K562 (cell line): Measurements from ENCODE around the gene TYW5. TPM values are rescaled to one million over a fixed set of nuclear protein-coding genes. Genes with fewer than 3 reads are reported as not detected.
A peak's percentile ranks its signal among the peaks of the same experiment; 100 is the strongest.

Experiments used
- C11orf30 ChIP-seq: fragments of 450-650 bp; IDR thresholded peaks from 2 replicates; pipeline ENCODE4 v1.6.1; 2016; ENCODE audit warnings: low read depth, mild to moderate bottlenecking
- E2F3 ChIP-seq: fragments of 250-450 bp; sonication (Bioruptor Pico); IDR thresholded peaks from 2 replicates; pipeline ENCODE4 v1.4.0; 2020; ENCODE audit warnings: mild to moderate bottlenecking
- ERF ChIP-seq: fragments of 450-650 bp; formaldehyde crosslinking; IDR thresholded peaks from 2 replicates; pipeline ENCODE4 v1.4.0; 2020; ENCODE audit warnings: mild to moderate bottlenecking, mixed read lengths
- GTF2E2 ChIP-seq: fragments of 200-800 bp; sonication (Bioruptor generic); IDR thresholded peaks from 2 replicates; pipeline ENCODE4 v1.6.1; 2016; ENCODE audit warnings: missing genetic modification characterization, missing compliant biosample characterization
- HNRNPH1 ChIP-seq: fragments of 200-400 bp; formaldehyde crosslinking; optimal IDR thresholded peaks from 2 replicates; pipeline ENCODE3; 2017; ENCODE audit warnings: low read depth, mild to moderate bottlenecking, low read length, moderate library complexity
- MIER1 ChIP-seq: fragments of 450-650 bp; IDR thresholded peaks from 2 replicates; pipeline ENCODE4 v1.6.1; 2016; ENCODE audit warnings: antibody characterized with exemption, mild to moderate bottlenecking, low read depth
- MTA1 ChIP-seq: fragments of 450-650 bp; IDR thresholded peaks from 2 replicates; pipeline ENCODE4 v1.6.1; 2017; ENCODE audit warnings: borderline replicate concordance
- NCOA6 ChIP-seq: fragments of 450-650 bp; IDR thresholded peaks from 2 replicates; pipeline ENCODE4 v1.6.1; 2017; ENCODE audit warnings: mild to moderate bottlenecking
- POLR2AphosphoS2 ChIP-seq: IDR thresholded peaks from 2 replicates; pipeline ENCODE4 v1.6.1; 2012; ENCODE audit warnings: low read length, improper control_type of control experiment
- POLR2G ChIP-seq: fragments of 200-400 bp; formaldehyde crosslinking; IDR thresholded peaks from 2 replicates; pipeline ENCODE4 v1.6.1; 2017; ENCODE audit warnings: low read depth, mild to moderate bottlenecking, antibody characterized with exemption, low read length, moderate library complexity
- SIN3B ChIP-seq: fragments of 450-650 bp; IDR thresholded peaks from 2 replicates; pipeline ENCODE4 v1.6.1; 2017; ENCODE audit warnings: low read depth, mild to moderate bottlenecking, moderate library complexity
- SREBF1 ChIP-seq: fragments of 150-350 bp; IDR thresholded peaks from 2 replicates; pipeline ENCODE4 v1.6.1; 2014; ENCODE audit warnings: antibody characterized with exemption, low read depth, low read length, borderline replicate concordance
- STAT5A ChIP-seq: IDR thresholded peaks from 2 replicates; pipeline ENCODE4 v1.6.1; 2012; ENCODE audit warnings: low read length, inconsistent platforms, borderline replicate concordance
- TAF9B ChIP-seq: fragments of 450-650 bp; IDR thresholded peaks from 2 replicates; pipeline ENCODE4 v1.6.1; 2018; ENCODE audit warnings: mild to moderate bottlenecking; ENCODE audit not compliant: partially characterized antibody
- TAL1 ChIP-seq: fragments of 450-650 bp; IDR thresholded peaks from 2 replicates; pipeline ENCODE4 v1.6.1; 2016; ENCODE audit warnings: mild to moderate bottlenecking
- ZBTB7A ChIP-seq: IDR thresholded peaks from 2 replicates; pipeline ENCODE4 v1.6.1; 2011; ENCODE audit warnings: low read depth, mild to moderate bottlenecking, low read length, moderate library complexity, borderline replicate concordance; ENCODE audit not compliant: control insufficient read depth
- ZNF175 ChIP-seq: fragments of 200-800 bp; sonication (Bioruptor generic); IDR thresholded peaks from 2 replicates; pipeline ENCODE4 v1.6.1; 2016; ENCODE audit warnings: low read depth, mild to moderate bottlenecking, missing genetic modification characterization, missing compliant biosample characterization
- ZNF217 ChIP-seq: sonication (generic); formaldehyde crosslinking; IDR thresholded peaks from 2 replicates; pipeline ENCODE4 v1.8.0; 2022; ENCODE audit warnings: mild to moderate bottlenecking, missing genetic modification reagents
- ZNF584 ChIP-seq: fragments of 200-800 bp; sonication (Bioruptor generic); IDR thresholded peaks from 2 replicates; pipeline ENCODE4 v1.6.1; 2016; ENCODE audit warnings: low read depth, mild to moderate bottlenecking, missing genetic modification characterization, missing compliant biosample characterization
- ZNF785 ChIP-seq: fragments of 250-450 bp; sonication (Bioruptor Pico); IDR thresholded peaks from 2 replicates; pipeline ENCODE4 v1.4.0; 2020; ENCODE audit warnings: mild to moderate bottlenecking
- polyA plus RNA-seq, 8 experiments: library from polyadenylated mRNA; depleted of rRNA in 4 of 8; stranded (reverse) in 5 of 8; unstranded in 3 of 8; fragments of >200 nt; fragmentation: Nextera tagmentation in 2 of 8; fragmentation: Illumina TruSeq in 1 of 8; extraction: Ambion mirVana in 2 of 8; extraction: Trizol in 1 of 8; gene quantifications; 2 replicates each; pipeline versions ENCODE4 v1.2.1 to v1.2.3, GENCODE V29; 2011 to 2014; ENCODE audit warnings: inconsistent platforms in 1 of 8, missing spikeins in 1 of 8
- total RNA-seq, 7 experiments: library from RNA; depleted of rRNA in 6 of 7; stranded (reverse); fragments of >200 nt in 6 of 7; fragmentation: Illumina TruSeq in 2 of 7; extraction: Trizol in 2 of 7; gene quantifications; 2 replicates each; pipeline versions ENCODE4 v1.2.1 to v1.2.3, GENCODE V29; 2011 to 2021; ENCODE audit warnings: low replicate concordance in 1 of 7
- TF ChIP-seq, protein P1 (sequence below): sonication (generic); formaldehyde crosslinking; IDR thresholded peaks from 2 replicates; pipeline ENCODE4 v1.8.0; 2022; ENCODE audit warnings: mild to moderate bottlenecking, missing genetic modification reagents
- TF ChIP-seq, protein P2 (sequence below): fragments of 250-450 bp; sonication (Bioruptor Pico); IDR thresholded peaks from 2 replicates; pipeline ENCODE4 v1.8.0; 2022; ENCODE audit warnings: inconsistent platforms, mild to moderate bottlenecking, moderate library complexity, borderline replicate concordance
- TF ChIP-seq, protein P3 (sequence below): fragments of 250-450 bp; sonication (Bioruptor Pico); IDR thresholded peaks from 2 replicates; pipeline ENCODE4 v1.8.0; 2021; ENCODE audit warnings: moderate library complexity, mild to moderate bottlenecking, inconsistent platforms
- TF ChIP-seq, protein P4 (sequence below): sonication (generic); formaldehyde crosslinking; IDR thresholded peaks from 2 replicates; pipeline ENCODE4 v1.4.0; 2020; ENCODE audit warnings: mild to moderate bottlenecking, missing genetic modification reagents

TYW5 gene
- total and polyA plus RNA-seq, 9 of the 15 experiments (the other 6 are each of a cell fraction or from before 2014, with no cell fraction given): 3.6 to 7.7 (median 4.6) TPM

DNA sequence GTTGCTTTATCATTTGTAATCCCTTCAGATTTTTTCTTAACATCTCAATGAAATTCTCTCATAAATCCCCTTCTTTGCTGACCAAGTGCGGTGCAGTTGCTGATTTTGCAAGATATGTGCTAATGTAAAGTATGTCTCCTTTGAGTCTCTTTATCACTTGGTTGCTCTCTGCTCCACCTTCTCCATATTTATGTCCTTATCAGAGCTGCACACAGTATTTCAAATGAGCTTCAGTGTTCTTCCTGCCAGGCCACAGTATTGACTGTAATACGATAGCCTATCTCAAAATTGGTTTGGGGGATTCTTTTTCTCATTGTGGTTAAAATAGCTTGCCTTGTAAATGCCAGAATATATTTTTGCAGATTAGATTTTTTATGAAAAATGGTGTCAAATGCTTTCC lies 32.3 kb upstream of the TYW5 start (continued):
- TF ChIP-seq ZNF175 (CRISPR knock-in tag) (no peak), POLR2G (no peak), ZBTB7A (no peak), SIN3B (no peak), MTA1 (no peak), POLR2AphosphoS2 (no peak), E2F3 (CRISPR knock-in tag) (no peak), NCOA6 (no peak), TAL1 (peak; percentile 74), ZNF785 (CRISPR knock-in tag) (no peak), C11orf30 (peak; percentile 26; the same call in 1 of the 2 replicates), ZNF217 (no peak), STAT5A (peak; percentile 44; the same call in 1 of the 2 replicates), GTF2E2 (tag) (no peak), SREBF1 (no peak), TAF9B (no peak), ERF (CRISPR knock-in tag) (no peak), HNRNPH1 (no peak), MIER1 (no peak), ZNF584 (CRISPR knock-in tag) (no peak)
- TF ChIP-seq, protein P1, sequence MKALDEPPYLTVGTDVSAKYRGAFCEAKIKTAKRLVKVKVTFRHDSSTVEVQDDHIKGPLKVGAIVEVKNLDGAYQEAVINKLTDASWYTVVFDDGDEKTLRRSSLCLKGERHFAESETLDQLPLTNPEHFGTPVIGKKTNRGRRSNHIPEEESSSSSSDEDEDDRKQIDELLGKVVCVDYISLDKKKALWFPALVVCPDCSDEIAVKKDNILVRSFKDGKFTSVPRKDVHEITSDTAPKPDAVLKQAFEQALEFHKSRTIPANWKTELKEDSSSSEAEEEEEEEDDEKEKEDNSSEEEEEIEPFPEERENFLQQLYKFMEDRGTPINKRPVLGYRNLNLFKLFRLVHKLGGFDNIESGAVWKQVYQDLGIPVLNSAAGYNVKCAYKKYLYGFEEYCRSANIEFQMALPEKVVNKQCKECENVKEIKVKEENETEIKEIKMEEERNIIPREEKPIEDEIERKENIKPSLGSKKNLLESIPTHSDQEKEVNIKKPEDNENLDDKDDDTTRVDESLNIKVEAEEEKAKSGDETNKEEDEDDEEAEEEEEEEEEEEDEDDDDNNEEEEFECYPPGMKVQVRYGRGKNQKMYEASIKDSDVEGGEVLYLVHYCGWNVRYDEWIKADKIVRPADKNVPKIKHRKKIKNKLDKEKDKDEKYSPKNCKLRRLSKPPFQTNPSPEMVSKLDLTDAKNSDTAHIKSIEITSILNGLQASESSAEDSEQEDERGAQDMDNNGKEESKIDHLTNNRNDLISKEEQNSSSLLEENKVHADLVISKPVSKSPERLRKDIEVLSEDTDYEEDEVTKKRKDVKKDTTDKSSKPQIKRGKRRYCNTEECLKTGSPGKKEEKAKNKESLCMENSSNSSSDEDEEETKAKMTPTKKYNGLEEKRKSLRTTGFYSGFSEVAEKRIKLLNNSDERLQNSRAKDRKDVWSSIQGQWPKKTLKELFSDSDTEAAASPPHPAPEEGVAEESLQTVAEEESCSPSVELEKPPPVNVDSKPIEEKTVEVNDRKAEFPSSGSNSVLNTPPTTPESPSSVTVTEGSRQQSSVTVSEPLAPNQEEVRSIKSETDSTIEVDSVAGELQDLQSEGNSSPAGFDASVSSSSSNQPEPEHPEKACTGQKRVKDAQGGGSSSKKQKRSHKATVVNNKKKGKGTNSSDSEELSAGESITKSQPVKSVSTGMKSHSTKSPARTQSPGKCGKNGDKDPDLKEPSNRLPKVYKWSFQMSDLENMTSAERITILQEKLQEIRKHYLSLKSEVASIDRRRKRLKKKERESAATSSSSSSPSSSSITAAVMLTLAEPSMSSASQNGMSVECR (CRISPR knock-in tag): no peak
- TF ChIP-seq, protein P2, sequence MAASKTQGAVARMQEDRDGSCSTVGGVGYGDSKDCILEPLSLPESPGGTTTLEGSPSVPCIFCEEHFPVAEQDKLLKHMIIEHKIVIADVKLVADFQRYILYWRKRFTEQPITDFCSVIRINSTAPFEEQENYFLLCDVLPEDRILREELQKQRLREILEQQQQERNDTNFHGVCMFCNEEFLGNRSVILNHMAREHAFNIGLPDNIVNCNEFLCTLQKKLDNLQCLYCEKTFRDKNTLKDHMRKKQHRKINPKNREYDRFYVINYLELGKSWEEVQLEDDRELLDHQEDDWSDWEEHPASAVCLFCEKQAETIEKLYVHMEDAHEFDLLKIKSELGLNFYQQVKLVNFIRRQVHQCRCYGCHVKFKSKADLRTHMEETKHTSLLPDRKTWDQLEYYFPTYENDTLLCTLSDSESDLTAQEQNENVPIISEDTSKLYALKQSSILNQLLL: no peak
- TF ChIP-seq, protein P3, sequence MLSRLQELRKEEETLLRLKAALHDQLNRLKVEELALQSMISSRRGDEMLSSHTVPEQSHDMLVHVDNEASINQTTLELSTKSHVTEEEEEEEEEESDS (CRISPR knock-in tag): no peak
- TF ChIP-seq, protein P4, sequence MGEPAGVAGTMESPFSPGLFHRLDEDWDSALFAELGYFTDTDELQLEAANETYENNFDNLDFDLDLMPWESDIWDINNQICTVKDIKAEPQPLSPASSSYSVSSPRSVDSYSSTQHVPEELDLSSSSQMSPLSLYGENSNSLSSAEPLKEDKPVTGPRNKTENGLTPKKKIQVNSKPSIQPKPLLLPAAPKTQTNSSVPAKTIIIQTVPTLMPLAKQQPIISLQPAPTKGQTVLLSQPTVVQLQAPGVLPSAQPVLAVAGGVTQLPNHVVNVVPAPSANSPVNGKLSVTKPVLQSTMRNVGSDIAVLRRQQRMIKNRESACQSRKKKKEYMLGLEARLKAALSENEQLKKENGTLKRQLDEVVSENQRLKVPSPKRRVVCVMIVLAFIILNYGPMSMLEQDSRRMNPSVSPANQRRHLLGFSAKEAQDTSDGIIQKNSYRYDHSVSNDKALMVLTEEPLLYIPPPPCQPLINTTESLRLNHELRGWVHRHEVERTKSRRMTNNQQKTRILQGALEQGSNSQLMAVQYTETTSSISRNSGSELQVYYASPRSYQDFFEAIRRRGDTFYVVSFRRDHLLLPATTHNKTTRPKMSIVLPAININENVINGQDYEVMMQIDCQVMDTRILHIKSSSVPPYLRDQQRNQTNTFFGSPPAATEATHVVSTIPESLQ (CRISPR knock-in tag): no peak
